ENCODE measurements around the gene CCDC169. TPM values are rescaled to one million over a fixed set of nuclear protein-coding genes. Genes with fewer than 3 reads are reported as not detected.
"Not testable (repeated sequence)": the region's sequence is repeated elsewhere in the genome, so short reads cannot be mapped to it uniquely, and the experiment has no call there.

Gene CCDC169
- total RNA-seq, 1 donor from 2014 or later: 1.0 TPM

DNA sequence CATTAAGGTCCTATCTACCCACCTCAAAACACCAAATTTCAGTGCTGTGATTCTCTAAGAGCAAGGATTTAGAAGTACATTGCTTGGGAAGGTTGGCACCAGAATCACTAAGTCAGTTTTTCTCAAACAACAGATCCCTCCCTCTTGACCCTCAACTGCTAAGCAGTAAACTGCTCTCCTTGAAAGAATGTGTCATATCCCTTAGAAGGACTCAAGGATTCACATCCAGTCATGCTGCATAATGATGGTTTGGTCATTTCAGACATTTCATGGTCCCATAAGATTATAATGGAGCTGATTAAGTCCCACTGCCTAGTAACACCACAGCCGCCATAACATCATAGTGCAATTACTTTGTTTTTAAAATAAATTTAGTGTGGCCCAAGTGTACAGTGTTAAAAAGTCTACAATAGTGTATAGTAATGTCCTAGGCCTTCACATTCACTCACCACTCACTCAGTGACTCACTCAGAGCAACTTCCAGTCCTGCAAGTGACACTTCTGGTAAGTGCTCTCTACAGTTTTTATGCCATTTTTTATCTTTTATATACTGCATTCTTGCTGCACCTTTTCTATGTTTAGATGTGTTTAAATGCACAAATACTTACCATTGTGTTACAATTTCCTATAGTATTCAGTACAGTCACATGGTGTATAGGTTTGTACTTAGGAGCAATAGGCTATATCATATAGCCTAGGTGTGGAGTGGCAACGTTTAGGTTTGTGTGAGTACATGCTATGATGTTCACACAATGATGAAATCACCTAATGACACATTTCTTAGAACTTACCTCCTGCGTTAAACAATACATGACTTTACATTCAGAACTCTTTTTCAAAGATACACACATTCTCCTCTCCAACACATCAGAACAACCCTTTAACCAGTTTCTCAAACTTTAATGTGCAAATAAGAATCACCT lies 15.7 kb upstream of the CCDC169 start:
- no peak for DNase-seq

GRCh38 chr13:36310417-36311108 lies 12.9 kb upstream of the CCDC169 start:
- DNase-seq: no peak

GRCh38 chr13:36302289-36302688 lies 4.7 kb upstream of the CCDC169 start:
- DNase-seq: no peak

DNA sequence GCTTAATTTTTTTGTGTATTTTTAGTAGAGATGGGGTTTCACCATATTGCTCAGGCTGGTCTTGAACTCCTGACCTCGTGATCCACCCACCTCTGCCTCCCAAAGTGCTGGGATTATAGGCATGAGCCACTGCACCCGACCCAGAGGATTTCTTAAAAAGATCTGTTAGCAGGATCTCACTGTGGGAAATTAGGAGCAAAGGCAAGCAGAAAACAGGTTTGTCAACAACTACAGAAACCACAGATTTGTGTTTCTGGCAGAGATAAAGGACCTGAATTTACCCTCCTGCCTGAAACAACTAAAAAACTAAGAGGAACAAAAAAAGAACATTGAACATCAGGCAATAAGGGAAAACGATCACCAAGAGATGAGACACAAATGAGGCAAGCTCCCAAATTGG lies 1.9 kb upstream of the CCDC169 start:
- DNase-seq: not testable (repeated sequence)

DNA sequence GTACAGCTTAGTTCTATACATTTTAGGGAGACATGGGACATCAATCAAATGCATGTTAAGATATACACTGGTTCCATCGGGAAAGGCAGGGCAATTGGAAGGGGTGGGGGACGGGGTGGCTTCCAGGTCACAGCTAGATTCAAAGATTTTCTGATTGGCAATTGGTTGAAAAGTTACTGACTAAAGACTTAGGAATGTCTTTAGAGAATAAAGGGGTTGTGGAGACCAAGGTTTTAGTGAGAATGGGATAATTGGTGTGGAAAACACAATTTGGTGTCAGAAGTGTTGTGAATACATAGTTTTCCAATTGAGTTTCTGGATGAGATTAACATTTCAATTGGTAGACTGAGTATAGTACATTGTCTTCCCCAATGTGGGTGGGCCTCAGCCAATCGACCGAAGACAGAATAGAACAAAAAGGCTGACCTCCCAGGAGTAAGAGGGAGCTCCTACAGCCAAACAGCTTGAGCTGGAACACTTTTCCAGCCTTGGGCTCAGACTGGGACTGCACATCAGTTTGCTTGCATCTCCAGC lies 988 bp upstream of the CCDC169 start:
- DNase-seq: peak; percentile 10

GRCh38 chr13:36294096-36294495 lies 3.5 kb downstream of the CCDC169 start:
- DNase-seq: no peak

DNA sequence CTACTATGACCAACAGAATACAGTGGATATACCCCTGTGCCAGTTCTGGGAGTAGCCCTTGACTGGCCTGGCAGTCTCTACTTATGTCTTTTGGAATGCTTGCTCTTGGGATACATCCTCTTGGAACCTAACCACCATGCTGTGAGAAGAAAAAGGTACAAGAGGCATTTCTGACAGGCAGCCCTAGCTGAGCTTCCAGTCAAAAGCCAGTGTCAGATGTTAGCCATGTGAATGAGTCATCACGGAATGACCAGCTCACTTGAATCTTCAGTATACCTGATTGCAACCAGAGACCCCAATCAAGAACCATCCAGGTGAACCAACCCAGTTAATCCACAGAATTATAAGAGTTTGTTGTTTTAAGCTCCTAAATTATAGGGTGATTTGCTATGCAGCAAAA lies 4.1 kb downstream of the CCDC169 start:
- no peak for DNase-seq

DNA sequence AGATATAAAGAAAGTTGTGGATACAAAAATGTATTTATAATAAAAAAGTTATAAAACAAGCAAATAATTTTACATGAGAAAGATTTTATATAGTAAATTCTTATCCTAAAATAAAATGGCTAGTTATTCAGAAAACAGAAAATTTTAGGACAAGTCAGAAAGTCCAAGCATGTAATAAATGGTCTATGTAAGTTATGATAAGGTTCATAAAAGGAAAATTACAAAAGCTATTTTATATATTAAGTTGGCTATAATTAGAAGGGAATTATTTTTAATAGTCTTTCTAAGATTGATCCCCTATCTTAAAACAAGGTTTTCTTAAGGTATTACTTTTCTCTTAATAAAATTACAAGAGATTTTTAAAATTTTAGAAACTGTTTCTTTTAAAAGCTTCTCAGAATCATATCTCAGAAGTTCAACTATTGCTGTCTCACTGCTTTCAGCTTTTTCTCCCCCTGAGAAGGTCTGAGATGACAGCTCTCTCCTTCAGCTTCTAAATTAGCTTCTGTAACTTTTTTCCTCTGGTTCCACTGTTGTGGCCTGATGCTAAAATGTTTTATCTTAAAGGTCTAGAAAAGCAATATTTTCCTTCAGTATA lies 8.7 kb downstream of the CCDC169 start:
- no peak for DNase-seq

DNA sequence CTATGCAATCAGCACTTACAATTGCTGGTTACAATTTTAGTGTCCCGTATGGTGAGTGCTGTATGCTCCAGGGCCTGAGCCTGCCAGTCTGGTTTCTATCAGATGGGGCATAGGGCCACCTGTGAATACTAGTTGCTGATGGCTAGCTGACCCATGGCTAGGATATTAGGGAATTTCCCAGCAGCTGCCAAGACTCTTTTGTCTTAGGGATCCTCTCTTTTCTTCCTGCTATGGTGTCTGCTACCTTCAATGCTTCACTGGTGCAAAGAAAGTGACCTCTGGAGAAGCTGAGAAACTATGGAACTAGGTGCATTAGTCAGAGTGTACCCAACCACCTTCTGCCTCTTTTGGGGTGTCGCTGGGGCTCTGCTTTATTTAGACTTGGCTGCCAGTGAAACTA lies 11.6 kb downstream of the CCDC169 start:
- DNase-seq: no peak

DNA sequence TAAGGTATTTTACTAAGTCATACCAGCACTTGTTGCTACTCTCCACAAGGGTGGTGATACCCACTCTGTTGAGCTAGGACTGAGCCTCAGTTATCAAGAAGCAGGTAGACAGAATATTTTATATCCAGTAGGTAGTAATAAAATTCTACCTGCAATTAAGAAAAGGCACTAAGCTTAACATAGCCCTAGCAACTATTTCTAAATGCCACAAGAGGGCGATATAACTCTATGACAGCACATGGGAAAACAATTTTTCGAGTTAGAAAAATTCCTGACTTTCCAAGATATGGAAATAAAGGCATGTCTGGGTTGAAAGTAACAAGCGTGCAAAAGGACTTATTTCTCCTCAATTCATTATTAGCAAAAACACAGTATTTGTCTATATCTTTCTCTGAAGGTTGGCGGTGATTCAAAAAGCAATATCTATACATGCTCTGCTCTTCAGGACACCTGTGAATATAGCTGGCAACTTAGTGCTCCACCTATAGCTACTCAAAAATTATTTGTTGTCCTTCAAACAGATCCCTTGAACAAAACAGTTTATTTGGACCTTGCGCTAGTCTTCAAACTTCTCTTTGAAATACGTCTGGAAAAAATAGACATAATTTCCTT lies 14.7 kb downstream of the CCDC169 start:
- DNase-seq: peak; percentile 68

GRCh38 chr13:36275190-36276002 lies 22.2 kb downstream of the CCDC169 start:
- peak; percentile 77 for DNase-seq

- no peak for DNase-seq
Observed at GRCh38 chr13:36273431-36273830, 24.2 kb downstream of the CCDC169 start.

DNA sequence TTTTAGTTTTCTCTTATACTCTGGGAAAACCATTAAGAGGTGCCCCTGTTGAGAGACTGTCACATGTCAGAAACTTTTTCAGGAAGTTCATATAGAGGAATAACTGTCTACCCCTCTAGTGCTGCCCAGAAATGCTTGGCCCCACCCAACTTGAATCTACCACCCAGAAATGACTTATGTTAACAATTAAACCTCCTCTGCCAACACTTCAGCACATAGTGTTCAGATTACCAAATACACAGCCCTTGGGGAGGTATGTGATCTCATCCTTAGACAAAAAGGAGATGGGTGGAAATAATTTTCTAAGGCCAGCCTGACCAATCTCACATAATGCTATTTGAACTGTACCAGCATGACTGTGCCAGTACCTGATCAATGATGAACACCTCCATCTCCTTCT lies 35.6 kb downstream of the CCDC169 start:
- DNase-seq: no peak

DNA sequence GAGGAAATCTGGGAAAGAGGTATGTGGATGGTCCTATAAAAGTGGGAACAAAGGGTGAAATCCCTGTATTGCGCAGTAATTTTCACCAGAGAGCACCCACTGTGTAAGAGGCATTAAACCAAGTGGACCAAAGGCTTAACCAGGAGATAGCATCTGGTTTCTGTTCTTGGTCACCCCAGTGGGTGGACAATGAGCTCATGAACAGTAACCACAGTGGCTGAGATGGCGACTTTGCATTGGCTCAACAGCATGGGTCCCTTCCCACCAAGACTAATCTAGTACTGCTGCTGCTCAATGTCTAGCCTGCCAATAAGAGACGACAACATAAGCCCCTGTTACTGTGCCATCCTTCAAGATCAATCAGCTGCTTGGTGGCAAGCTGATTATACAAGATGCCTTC lies 36.6 kb downstream of the CCDC169 start:
- DNase-seq: no peak

- DNase-seq: no peak
Observed at GRCh38 chr13:36259361-36260137, 38.1 kb downstream of the CCDC169 start.

GRCh38 chr13:36258831-36259230 lies 38.8 kb downstream of the CCDC169 start:
- DNase-seq: no peak

DNA sequence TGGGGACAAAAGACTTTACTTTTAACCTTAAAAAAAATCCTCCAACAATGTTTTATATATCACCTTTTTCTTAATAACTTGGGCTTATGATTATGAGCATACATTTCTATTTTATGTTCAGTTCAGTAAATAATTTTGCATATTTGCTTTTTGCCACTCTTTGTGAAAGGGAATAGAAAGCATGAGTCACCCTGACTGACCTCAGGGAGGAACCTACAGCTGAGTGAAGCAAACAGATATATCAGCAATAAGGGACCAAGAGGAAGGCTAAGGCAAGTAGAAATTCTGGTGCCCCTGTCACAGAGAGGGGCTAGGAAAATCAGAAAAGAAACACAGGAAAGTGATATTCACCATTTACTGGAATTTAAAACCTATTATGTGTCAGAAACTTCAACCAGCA lies 46.1 kb downstream of the CCDC169 start:
- no peak for DNase-seq

GRCh38 chr13:36251017-36251416 lies 46.6 kb downstream of the CCDC169 start:
- DNase-seq: no peak

GRCh38 chr13:36248700-36249099 lies 48.9 kb downstream of the CCDC169 start:
- DNase-seq: no peak

DNA sequence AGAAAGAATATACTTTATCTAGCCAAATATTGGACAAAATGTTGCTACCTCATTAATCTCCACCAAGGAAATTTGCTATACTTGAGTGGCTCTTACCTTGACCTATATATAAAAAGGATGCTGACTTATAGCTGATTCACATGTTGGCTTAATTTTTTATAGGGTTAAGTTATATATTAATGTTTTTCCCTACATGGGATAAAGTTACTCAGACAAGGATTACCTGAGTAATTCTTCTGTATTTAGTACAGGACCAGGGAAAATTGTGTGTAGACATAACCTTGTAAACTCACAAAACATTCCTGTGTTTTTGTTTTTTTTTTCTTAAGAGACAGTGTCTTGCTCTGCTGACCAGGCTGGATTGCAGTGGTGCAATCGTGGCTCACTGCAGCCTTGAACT lies 52.6 kb downstream of the CCDC169 start:
- no peak for DNase-seq

- no peak for DNase-seq
Observed at GRCh38 chr13:36244073-36244472, 53.5 kb downstream of the CCDC169 start.
